HG02759 (cell line): ENCODE data around the gene PTPN20.
A peak's percentile ranks its signal among the peaks of the same experiment; 100 is the strongest.

Experiments used
- ATAC-seq: cut with Tn5 transposase; IDR thresholded peaks from one replicate; pipeline ENCODE4 v1.9.1; 2021; ENCODE audit warnings: mild to moderate bottlenecking, moderate library complexity; ENCODE audit not compliant: unreplicated experiment

The PTPN20 gene

DNA sequence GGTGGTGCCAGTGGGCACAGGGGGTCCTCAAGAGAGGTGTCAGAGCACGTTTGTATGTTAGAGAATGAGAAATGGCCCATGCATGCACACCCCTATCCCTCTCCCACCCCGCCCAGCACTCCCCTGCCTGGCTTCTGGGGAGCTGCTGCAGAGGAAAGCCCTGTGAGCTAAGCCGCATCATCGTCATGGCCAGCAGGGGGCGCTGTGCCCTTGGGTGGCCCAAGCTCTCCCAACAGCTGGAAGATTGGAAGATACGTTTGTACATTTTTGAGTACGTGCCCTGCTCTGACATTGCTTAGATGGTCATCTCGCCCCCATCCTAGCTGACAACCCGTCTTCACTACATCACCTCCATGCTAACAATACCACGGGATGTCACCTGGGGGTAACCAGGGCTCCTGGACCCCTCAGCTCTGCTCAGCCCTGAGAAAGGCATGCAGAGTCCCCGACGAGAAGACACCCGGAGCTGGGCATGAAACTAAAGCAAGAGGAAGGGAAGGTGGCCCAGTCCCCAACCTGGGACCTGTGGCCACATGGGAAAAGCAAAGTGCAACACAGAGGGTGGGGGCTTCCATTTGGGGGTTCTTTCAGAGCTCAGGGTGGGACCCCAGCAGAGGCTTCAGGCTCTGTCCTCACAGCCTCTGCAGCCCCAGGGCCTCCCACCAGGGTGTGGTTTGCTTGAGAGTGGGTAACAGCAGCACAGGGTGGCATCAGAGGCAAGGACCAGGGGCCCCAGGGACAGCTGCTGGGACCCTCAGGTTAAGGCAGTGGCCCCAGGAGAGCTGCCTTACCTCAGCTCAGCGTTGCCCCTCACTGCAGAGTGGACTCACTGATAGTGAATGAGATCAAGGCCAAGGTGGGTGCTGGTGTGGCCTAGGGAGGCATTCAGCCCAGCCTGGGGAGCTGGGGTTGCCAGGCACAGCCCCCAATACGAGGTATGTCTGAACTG, 136.6 kb downstream of the PTPN20 start:
- ATAC-seq = peak; percentile 56

DNA sequence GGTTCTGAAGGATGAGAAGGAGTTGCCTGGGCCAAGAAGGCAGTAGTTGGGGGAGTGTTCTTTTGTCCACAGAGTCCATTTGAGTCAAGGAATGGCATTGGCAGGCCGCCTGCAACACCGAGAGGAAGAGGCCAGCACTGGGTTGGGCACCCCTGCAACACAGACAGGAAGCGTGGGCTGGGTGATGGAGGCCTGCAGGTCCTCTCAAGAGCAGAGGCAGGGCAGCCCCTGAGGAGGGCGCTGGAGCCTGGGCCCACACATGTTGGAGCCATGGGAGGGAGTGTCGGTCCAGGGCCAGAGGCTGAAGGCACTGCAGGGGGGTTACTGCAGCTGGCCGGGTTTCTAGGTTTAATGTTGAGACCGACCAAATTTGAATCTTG, 137.3 kb downstream of the PTPN20 start:
- no peak for ATAC-seq

DNA sequence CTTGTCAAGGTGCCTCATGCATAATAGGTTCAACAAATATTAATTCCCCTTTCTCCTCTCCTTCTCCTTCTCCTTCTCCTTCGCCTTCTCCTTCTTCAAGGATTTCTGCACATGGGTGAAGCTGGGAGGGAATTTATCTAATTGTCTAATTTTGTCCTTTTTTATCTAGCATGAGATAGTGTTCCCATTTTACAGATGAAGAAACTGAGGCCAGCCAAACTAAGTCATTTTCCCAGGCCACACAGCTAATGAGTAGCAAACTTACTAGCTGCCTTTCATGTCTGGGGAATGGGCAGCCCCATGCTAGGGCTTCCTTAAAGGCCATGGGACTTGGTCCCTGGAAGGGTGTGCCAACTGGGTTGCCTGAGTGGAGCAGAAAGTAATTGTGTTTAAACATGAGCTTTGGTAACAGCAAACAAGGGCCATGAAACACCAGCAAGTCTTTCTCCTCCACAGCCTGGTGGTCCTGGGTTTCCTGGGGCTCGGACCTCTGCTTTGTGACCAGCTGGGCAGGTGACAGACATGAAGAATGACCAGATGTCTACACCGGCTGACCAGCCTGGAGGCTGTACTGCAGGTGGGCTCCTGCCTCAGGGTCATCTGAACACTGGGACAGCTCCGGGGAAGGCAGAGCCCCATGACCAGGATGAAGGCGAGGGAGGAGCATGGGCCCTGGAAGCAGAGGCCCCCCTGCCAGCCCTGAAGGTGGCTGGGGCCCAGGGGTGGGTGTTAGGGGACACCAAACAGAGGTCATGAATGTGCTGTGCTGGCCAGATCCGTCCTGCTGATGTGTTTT, 138.0 kb downstream of the PTPN20 start:
- ATAC-seq = no peak

DNA sequence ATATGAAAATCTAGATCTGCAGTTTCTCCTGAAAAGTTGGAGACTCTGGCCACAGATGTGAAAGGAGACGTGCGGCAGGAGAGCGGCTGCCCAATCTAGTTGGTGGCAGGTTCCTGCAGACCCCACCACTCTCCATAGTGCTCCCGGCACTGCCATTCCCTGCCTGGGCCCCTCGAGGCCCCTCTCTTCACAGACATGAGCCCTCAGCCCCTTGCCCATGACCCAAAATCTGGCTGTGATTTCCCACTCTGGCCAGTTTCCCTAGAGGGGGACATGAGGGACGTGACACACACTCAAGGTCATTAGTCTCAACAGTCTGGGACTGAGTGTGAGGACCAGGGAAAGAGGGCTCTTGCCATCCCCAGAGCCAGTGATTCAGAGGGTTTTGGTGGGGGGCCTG, 138.7 kb downstream of the PTPN20 start:
- no peak for ATAC-seq

DNA sequence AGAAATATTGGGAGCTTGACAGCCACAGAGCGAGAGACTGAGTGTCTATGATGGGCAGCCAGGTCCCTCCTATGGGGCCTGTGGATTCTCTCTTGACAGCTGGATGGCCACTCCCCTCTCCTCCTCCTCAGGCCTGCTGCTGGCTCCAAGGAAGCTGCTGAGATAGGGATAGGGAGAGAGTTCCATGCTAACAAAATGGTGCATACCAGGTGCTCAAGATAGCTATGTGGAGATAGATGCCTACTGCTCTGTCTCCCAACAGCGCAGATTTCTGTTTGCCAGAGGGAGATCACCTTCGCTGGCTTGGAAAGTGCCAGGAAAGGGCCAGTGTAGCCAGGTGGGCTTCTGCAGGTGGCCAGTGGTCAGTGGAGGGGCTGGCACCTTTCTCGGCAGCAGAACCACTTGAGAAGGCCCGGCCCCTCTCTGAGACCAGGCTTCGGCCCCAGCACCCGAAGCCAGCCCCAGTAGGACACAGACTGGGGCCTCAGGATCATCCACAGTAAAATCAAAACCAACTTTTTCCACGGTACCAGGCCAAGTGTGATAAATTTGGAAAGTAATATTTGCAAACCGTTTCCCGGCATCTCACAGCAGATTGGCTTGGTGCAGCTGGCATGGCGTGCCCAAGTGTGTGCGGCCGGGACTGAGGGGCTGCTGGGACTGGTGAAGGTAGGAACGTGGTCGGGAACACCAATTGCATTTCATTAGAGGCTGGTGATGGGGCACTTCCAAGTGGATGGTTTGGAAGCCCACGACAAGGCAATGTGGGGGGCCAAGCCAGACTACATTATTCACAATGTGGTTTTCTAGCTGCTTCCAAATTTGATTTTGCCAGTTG, 139.6 kb downstream of the PTPN20 start:
- ATAC-seq = no peak

DNA sequence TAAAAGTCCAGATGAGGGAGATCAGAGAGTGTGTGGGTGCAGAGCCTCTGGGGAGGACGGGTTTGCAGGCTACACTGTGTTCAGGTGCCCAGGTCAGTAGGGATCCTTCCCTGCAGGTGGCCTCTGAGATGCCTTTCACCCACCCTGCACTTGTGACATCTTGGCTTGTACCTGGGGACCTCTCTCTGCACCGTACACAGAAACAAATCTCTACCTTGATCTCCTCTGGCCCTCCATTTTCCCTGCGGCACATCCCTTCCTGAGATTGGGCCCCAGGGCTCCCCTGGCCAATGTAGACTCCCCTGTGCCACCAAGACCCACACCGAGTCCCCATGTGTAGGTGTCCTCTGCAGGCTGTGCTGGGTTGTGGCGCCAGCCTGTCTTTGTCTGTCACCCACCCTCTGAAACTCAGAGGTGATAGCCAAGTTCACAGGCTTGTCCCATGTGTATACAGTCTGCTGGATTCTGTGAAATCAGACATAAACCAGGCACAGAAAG, 140.6 kb downstream of the PTPN20 start:
- ATAC-seq = no peak
